H1 (cell line): ENCODE results near the gene ZW10. TPM values are rescaled to one million over a fixed set of nuclear protein-coding genes. Genes with fewer than 3 reads are reported as not detected.

Experiments used
- CTCF ChIA-PET: fragments of 300-600 bp; sonication (Branson Sonifier 250); formaldehyde crosslinking; loops from one replicate; lab custom pipeline; 2021; ENCODE audit not compliant: partially characterized antibody; lab: Charles Lee
- POLR2A ChIA-PET: fragments of 300-600 bp; sonication (Branson Sonifier 250); formaldehyde crosslinking; loops from one replicate; lab custom pipeline; 2021; ENCODE audit warnings: inconsistent platforms; ENCODE audit not compliant: partially characterized antibody; lab: Charles Lee
- DNase-seq, 2 experiments: peaks; one replicate each; pipeline versions ENCODE4 v3.0.0 to v3.0.0-alpha.2; 2010 to 2022; ENCODE audit warnings: low spot score in 2 of 2, low read depth in 1 of 2, mixed read lengths in 1 of 2
- FAIRE-seq: peaks from 2 replicates; lab custom pipeline; 2011; peaks lifted over from hg19 to GRCh38; lab: Jason Lieb, UNC
- H2AFZ ChIP-seq: 2 replicates; pipeline ENCODE4 v1.8.1; 2012; ENCODE audit warnings: low read length, inconsistent platforms
- H2AK5ac ChIP-seq: 2 replicates; pipeline ENCODE4 v1.6.1; 2013; ENCODE audit warnings: low read depth, low read length
- H2BK120ac ChIP-seq: replicated peaks from 2 replicates; pipeline ENCODE3; 2013; ENCODE audit warnings: low read depth, low read length, inconsistent platforms
- H2BK12ac ChIP-seq: 2 replicates; pipeline ENCODE4 v1.6.1; 2013; ENCODE audit warnings: low read depth, low read length
- H2BK15ac ChIP-seq: 2 replicates; pipeline ENCODE4 v1.6.1; 2013; ENCODE audit warnings: low read length
- H2BK20ac ChIP-seq: 2 replicates; pipeline ENCODE4 v1.6.1; 2013; ENCODE audit warnings: low read length
- H2BK5ac ChIP-seq: 2 replicates; pipeline ENCODE4 v1.6.1; 2013; ENCODE audit warnings: low read depth, low read length
- H3K14ac ChIP-seq: 2 replicates; pipeline ENCODE4 v1.6.1; 2013; ENCODE audit warnings: inconsistent platforms; ENCODE audit not compliant: insufficient read length
- H3K18ac ChIP-seq: 2 replicates; pipeline ENCODE4 v1.6.1; 2013; ENCODE audit warnings: low read length; ENCODE audit errors: extremely low read depth
- H3K23ac ChIP-seq: 2 replicates; pipeline ENCODE4 v1.6.1; 2013; ENCODE audit warnings: inconsistent platforms; ENCODE audit not compliant: insufficient read length
- H3K23me2 ChIP-seq: 2 replicates; pipeline ENCODE4 v1.6.1; 2013; ENCODE audit warnings: low read depth, low read length
- H3K27ac ChIP-seq: 2 replicates; pipeline ENCODE4 v1.6.1; 2011; ENCODE audit warnings: low read depth, low read length, inconsistent platforms
- H3K27me3 ChIP-seq, 4 experiments: replicated peaks in 1 of 4; 1 replicate in 1 of 4; 2 replicates in 3 of 4; pipeline versions ENCODE4 v1.6.1 to v1.8.1; 2011 to 2013; ENCODE audit warnings: low read length in 3 of 4, mild to moderate bottlenecking in 3 of 4, inconsistent platforms in 2 of 4, mixed read lengths in 2 of 4, moderate library complexity in 1 of 4; ENCODE audit not compliant: control insufficient read depth in 3 of 4, insufficient read depth in 3 of 4; ENCODE audit errors: extremely low read depth in 1 of 4
- H3K36me3 ChIP-seq, 4 experiments: 2 replicates each; pipeline versions ENCODE4 v1.6.1 to v1.8.1; 2011 to 2013; ENCODE audit warnings: mild to moderate bottlenecking in 4 of 4, low read length in 3 of 4, moderate library complexity in 2 of 4, control low read depth in 1 of 4, inconsistent platforms in 1 of 4; ENCODE audit not compliant: insufficient read depth in 4 of 4, control insufficient read depth in 2 of 4
- H3K4ac ChIP-seq: replicated peaks from 2 replicates; pipeline ENCODE3; 2013; ENCODE audit warnings: low read length, low read depth, mixed read lengths, inconsistent platforms; ENCODE audit not compliant: insufficient read length
- H3K4me1 ChIP-seq, 4 experiments: replicated peaks in 1 of 4; 1 replicate in 1 of 4; 2 replicates in 3 of 4; pipeline versions ENCODE4 v1.6.1 to v1.8.1; 2011 to 2013; ENCODE audit warnings: low read length in 3 of 4, inconsistent platforms in 2 of 4, mixed read lengths in 1 of 4; ENCODE audit not compliant: insufficient read depth in 4 of 4, control insufficient read depth in 3 of 4
- H3K4me2 ChIP-seq, 2 experiments: 2 replicates each; pipeline versions ENCODE4 v1.6.1 to v1.8.1; 2011 to 2013; ENCODE audit warnings: low read depth in 2 of 2, low read length in 2 of 2, control low read depth in 1 of 2, inconsistent platforms in 1 of 2, mild to moderate bottlenecking in 1 of 2; ENCODE audit not compliant: insufficient read depth in 1 of 2
- H3K4me3 ChIP-seq, 4 experiments: fragments of 200-600, 300-600 bp in 1 of 4; sonication (generic), shearing (Covaris generic), sonication (Bioruptor Twin) in 1 of 4; 2 replicates each; pipeline versions ENCODE4 v1.5.1 to v1.8.1; 2011 to 2016; ENCODE audit warnings: low read length in 4 of 4, low read depth in 3 of 4, control low read depth in 2 of 4, inconsistent platforms in 2 of 4, mild to moderate bottlenecking in 2 of 4, mixed read lengths in 1 of 4, moderate library complexity in 1 of 4; ENCODE audit not compliant: insufficient read depth in 2 of 4; ENCODE audit errors: extremely low read depth in 1 of 4
- H3K56ac ChIP-seq: replicated peaks from 2 replicates; pipeline ENCODE3; 2013; ENCODE audit warnings: low read depth, mild to moderate bottlenecking, mixed read lengths, low read length, inconsistent platforms; ENCODE audit not compliant: insufficient read length
- H3K79me1 ChIP-seq: 2 replicates; pipeline ENCODE4 v1.6.1; 2013; ENCODE audit warnings: low read depth, low read length, control low read depth
- H3K79me2 ChIP-seq, 2 experiments: 2 replicates each; pipeline versions ENCODE4 v1.6.1 to v1.8.1; 2012 to 2013; ENCODE audit warnings: low read length in 2 of 2, mild to moderate bottlenecking in 2 of 2, inconsistent platforms in 1 of 2; ENCODE audit not compliant: insufficient read depth in 2 of 2, control insufficient read depth in 1 of 2
- H3K9ac ChIP-seq, 4 experiments: replicated peaks in 1 of 4; 1 replicate in 1 of 4; 2 replicates in 3 of 4; pipeline versions ENCODE4 v1.6.1 to v1.8.1; 2011 to 2013; ENCODE audit warnings: low read depth in 3 of 4, low read length in 3 of 4, control low read depth in 2 of 4, mild to moderate bottlenecking in 2 of 4, moderate library complexity in 2 of 4, inconsistent platforms in 1 of 4; ENCODE audit errors: extremely low read depth in 1 of 4
- H3K9me3 ChIP-seq, 2 experiments: 2 replicates each; pipeline versions ENCODE4 v1.6.1 to v1.8.1; 2012 to 2013; ENCODE audit warnings: mild to moderate bottlenecking in 2 of 2, moderate library complexity in 2 of 2, control low read depth in 1 of 2, inconsistent platforms in 1 of 2, low read depth in 1 of 2, low read length in 1 of 2, mixed read lengths in 1 of 2; ENCODE audit not compliant: insufficient read depth in 2 of 2
- H4K20me1 ChIP-seq, 2 experiments: replicated peaks in 1 of 2; 2 replicates each; pipeline versions ENCODE3 to v1.8.1; 2011 to 2013; ENCODE audit warnings: inconsistent platforms in 2 of 2, low read length in 2 of 2, mild to moderate bottlenecking in 1 of 2; ENCODE audit not compliant: insufficient read depth in 2 of 2, control insufficient read depth in 1 of 2
- H4K5ac ChIP-seq: 2 replicates; pipeline ENCODE4 v1.6.1; 2013; ENCODE audit warnings: low read length, low read depth, mixed read lengths, inconsistent platforms; ENCODE audit not compliant: insufficient read length
- H4K8ac ChIP-seq: 2 replicates; pipeline ENCODE4 v1.8.0; 2013; ENCODE audit warnings: mild to moderate bottlenecking, moderate library complexity, low read length, inconsistent platforms; ENCODE audit not compliant: insufficient read depth; ENCODE audit errors: extremely low read depth
- H4K91ac ChIP-seq: replicated peaks from 2 replicates; pipeline ENCODE3; 2013; ENCODE audit warnings: low read length, mixed read lengths, inconsistent platforms; ENCODE audit not compliant: insufficient read length
- CTCF ChIP-seq, 3 experiments: IDR thresholded peaks; 1 replicate in 2 of 3; 2 replicates in 1 of 3; pipeline versions ENCODE4 v1.5.1 to v1.6.1; 2011; ENCODE audit warnings: low read length in 3 of 3, mild to moderate bottlenecking in 3 of 3, inconsistent platforms in 2 of 3, low read depth in 1 of 3, moderate library complexity in 1 of 3; ENCODE audit not compliant: insufficient read depth in 1 of 3; ENCODE audit errors: control extremely low read depth in 1 of 3
- MAX ChIP-seq: IDR thresholded peaks from 2 replicates; pipeline ENCODE4 v1.6.1; 2012; ENCODE audit warnings: inconsistent platforms
- RAD21 ChIP-seq, 2 experiments: IDR thresholded peaks in 1 of 2; conservative IDR thresholded peaks in 1 of 2; 2 replicates each; pipeline ENCODE4 v1.6.1; 2011; ENCODE audit warnings: low read depth in 2 of 2, low read length in 2 of 2, improper control_type of control experiment in 1 of 2, inconsistent platforms in 1 of 2, mild to moderate bottlenecking in 1 of 2, moderate library complexity in 1 of 2
- TEAD4 ChIP-seq: IDR thresholded peaks from 2 replicates; pipeline ENCODE4 v1.6.1; 2012; ENCODE audit warnings: low read depth, low read length, inconsistent platforms, mixed read lengths
- ZNF274 ChIP-seq: IDR thresholded peaks from 2 replicates; pipeline ENCODE4 v1.7.0; 2012; ENCODE audit warnings: low read length, borderline replicate concordance; ENCODE audit errors: extremely low read depth
- WGBS, 2 experiments: shearing (Covaris generic) in 1 of 2; methylation state at CpG; one replicate each; pipeline versions ENCODE4 v1.1.6 to v1.1.7; 2013 to 2015; ENCODE audit warnings: low lambda C conversion rate in 2 of 2, mixed read lengths in 2 of 2, inconsistent platforms in 1 of 2, low coverage in 1 of 2, missing lambda C conversion rate in 1 of 2; ENCODE audit not compliant: insufficient replicate concordance in 2 of 2, insufficient coverage in 1 of 2, insufficient read length in 1 of 2; ENCODE audit errors: extremely low coverage in 1 of 2, missing lambda C conversion rate in 1 of 2; 5-methylcytosine and 5-hydroxymethylcytosine counted together
- polyA plus RNA-seq, 7 experiments: library from polyadenylated mRNA; depleted of rRNA in 3 of 7; stranded (reverse) in 5 of 7; unstranded in 2 of 7; fragments of >200 nt in 5 of 7; fragments of 200-250 nt in 2 of 7; gene quantifications; 1 replicate in 5 of 7; 2 replicates in 1 of 7; 4 replicates in 1 of 7; pipeline versions ENCODE4 v1.2.1 to v1.2.3, GENCODE V29; 2011 to 2013; ENCODE audit warnings: missing spikeins in 2 of 7, mixed read lengths in 2 of 7
- total RNA-seq: library from RNA; stranded (reverse); fragmentation: NEBNext Ultra II Directional; extraction: Animal tissue kit (Norgen Biotek cat#: 25700); gene quantifications from 2 replicates; pipeline ENCODE4 v1.2.1, GENCODE V29; 2021

Gene ZW10
- total and polyA plus RNA-seq, 2 of the 8 experiments (the other 6 are each of a cell fraction or from before 2014, with no cell fraction given): 9.0 to 25.3 TPM

- CTCF ChIA-PET: interaction anchor here (0.7 to 2.4 kb wide), 18 partner anchors 7 to 249 kb away, joined by 3 to 15 read pairs (median 4); no protein-coding TSS in a partner anchor
- H3K14ac ChIP-seq: no peak overlapping the region
- no peak overlapping the region for H4K91ac ChIP-seq
- H4K5ac ChIP-seq: no peak overlapping the region
- no peaks in the 10 kb centered on the region for H3K23me2 ChIP-seq
- H4K20me1 ChIP-seq: no peaks in the 10 kb centered on the region
- H3K79me2 ChIP-seq: no peaks in the 10 kb centered on the region
- DNase-seq (peak; percentile 17 to 86), FAIRE-seq (peak; percentile 48)
- H3K4me3 ChIP-seq: no peak overlapping the region
- H3K56ac ChIP-seq: no peak overlapping the region
- H2BK12ac ChIP-seq: 0 out of 2 replicates have a peak overlapping the region, but pooled peaks have one; percentile 42
- H3K4me1 ChIP-seq: no peaks in the 10 kb centered on the region; a peak in 1 of 7 replicates
- H4K8ac ChIP-seq: no peak overlapping the region
- peak overlapping the region; percentile 72; the same call in 1 of the 2 replicates for H2AK5ac ChIP-seq
- H2BK120ac ChIP-seq: no peak overlapping the region
- H2AFZ ChIP-seq: no peak overlapping the region
- TF ChIP-seq MAX: 0 out of 2 replicates have a peak, but pooled peaks have one; percentile 18
- TF ChIP-seq TEAD4: 0 out of 2 replicates have a peak, but pooled peaks have one; percentile 12
- TF ChIP-seq RAD21 (IDR thresholded peaks at IDR 0.05 in 1 of 2, conservative IDR thresholded peaks at IDR 0.05 in 1 of 2; ENCODE audit: low read depth in 2 of 2, low read length in 2 of 2): peak; percentile 82 to 86
- TF ChIP-seq CTCF (IDR thresholded peaks at IDR 0.05; ENCODE audit: control extremely low read depth in 1 of 3, insufficient read depth in 1 of 3, low read depth in 1 of 3, low read length in 3 of 3): peak; percentile 85 to 97 (median 93)
- TF ChIP-seq ZNF274: no peak
- TF ChIP-seq, all 59 proteins: peak for 4
- Histone ChIP-seq H3K9ac (no peak overlapping the region), H3K27ac (no peak overlapping the region), H2BK5ac (no peak overlapping the region), H3K23ac (no peak overlapping the region), H2BK15ac (peak overlapping the region; percentile 72; the same call in 1 of the 2 replicates), H3K18ac (peak overlapping the region; percentile 19), H3K4ac (no peak overlapping the region), H3K27me3 (no peaks in the 10 kb centered on the region), H3K4me2 (no peak overlapping the region), H3K36me3 (no peaks in the 10 kb centered on the region), H3K79me1 (no peaks in the 10 kb centered on the region), H3K9me3 (no peaks in the 10 kb centered on the region), H2BK20ac (0 out of 2 replicates have a peak overlapping the region, but pooled peaks have one; percentile 48)
- 77% methylated on average over 15 of the region's 15 CpGs; no CpG with 5 or more reads in 1 of the 2 experiments for WGBS, 2 experiments
- POLR2A ChIA-PET: no interaction called here
Observed at GRCh38 chr11:113690619-113691569, 82.6 kb downstream of the ZW10 start.
